ENCODE data around the gene SKI. TPM values are rescaled to one million over a fixed set of nuclear protein-coding genes. Genes with fewer than 3 reads are reported as not detected.

The SKI gene
- total RNA-seq, 1 experiment from 2014 or later = 53.7 TPM

DNA sequence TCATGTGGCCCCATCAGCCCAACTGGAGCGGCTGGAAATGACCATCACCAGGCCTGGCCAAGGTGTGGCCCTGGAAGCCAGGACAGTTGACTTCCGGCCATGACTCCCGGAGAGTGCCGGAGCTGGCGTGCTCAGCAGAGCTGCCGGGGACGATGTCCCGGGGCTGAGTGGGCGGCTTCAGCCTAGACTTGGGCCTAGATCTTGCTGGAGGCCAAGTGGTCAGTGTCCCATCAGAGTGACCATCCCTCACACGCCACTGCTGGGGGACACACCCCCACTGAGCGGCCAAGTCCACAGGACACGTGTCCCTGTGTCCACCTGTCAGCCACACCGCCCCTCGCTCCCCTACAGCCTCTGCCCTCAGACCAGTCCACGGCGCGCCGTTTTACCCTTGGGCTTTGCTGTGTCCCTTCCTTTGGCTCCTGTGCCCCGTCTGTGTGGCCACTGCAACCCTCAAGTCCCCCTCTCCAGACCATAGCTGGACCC, 37.6 kb upstream of the SKI start:
- intact Hi-C loops (cut with micrococcal nuclease) = loop anchor here (10.0 kb wide), 1 partner anchor 104 kb away; no protein-coding TSS in a partner anchor
- no peaks in the 10 kb centered on the region for H3K27me3 Mint-ChIP-seq (ENCODE audit: insufficient read depth, unreplicated experiment)
- H3K27ac Mint-ChIP-seq (ENCODE audit: low read depth, unreplicated experiment) = peak overlapping the region; percentile 67
- H3K4me3 Mint-ChIP-seq (ENCODE audit: unreplicated experiment) = peak overlapping the region; percentile 83
- no TSS peak for BruUV-seq (replicated peaks)
- no peaks in the 10 kb centered on the region for H3K36me3 Mint-ChIP-seq (ENCODE audit: insufficient read depth, unreplicated experiment)
- TF ChIP-seq, protein P1, sequence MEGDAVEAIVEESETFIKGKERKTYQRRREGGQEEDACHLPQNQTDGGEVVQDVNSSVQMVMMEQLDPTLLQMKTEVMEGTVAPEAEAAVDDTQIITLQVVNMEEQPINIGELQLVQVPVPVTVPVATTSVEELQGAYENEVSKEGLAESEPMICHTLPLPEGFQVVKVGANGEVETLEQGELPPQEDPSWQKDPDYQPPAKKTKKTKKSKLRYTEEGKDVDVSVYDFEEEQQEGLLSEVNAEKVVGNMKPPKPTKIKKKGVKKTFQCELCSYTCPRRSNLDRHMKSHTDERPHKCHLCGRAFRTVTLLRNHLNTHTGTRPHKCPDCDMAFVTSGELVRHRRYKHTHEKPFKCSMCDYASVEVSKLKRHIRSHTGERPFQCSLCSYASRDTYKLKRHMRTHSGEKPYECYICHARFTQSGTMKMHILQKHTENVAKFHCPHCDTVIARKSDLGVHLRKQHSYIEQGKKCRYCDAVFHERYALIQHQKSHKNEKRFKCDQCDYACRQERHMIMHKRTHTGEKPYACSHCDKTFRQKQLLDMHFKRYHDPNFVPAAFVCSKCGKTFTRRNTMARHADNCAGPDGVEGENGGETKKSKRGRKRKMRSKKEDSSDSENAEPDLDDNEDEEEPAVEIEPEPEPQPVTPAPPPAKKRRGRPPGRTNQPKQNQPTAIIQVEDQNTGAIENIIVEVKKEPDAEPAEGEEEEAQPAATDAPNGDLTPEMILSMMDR (IDR thresholded peaks at IDR 0.05; ENCODE audit: unreplicated experiment) = no peak
- POLR2A ChIA-PET = interaction anchor here (0.6 to 4.6 kb wide), 11 partner anchors 13 to 203 kb away, joined by 3 to 29 read pairs (median 6); partner anchors contain the start of genes MORN1 and RER1
- peaks cover 5% of the 10 kb centered on the region for H3K4me1 Mint-ChIP-seq (ENCODE audit: insufficient read depth, unreplicated experiment)
- CTCF ChIA-PET = interaction anchor here (0.6 to 1.0 kb wide), 2 partner anchors 193 to 357 kb away, joined by 3 read pairs; no protein-coding TSS in a partner anchor
- no peaks in the 10 kb centered on the region for H3K9me3 Mint-ChIP-seq (ENCODE audit: unreplicated experiment)
- no peak for DNase-seq (ENCODE audit: unreplicated experiment)

- H3K9me3 Mint-ChIP-seq (ENCODE audit: unreplicated experiment) = no peaks in the 10 kb centered on the region
- no peaks in the 10 kb centered on the region for H3K27me3 Mint-ChIP-seq (ENCODE audit: insufficient read depth, unreplicated experiment)
- H3K4me1 Mint-ChIP-seq (ENCODE audit: insufficient read depth, unreplicated experiment) = peaks cover 5% of the 10 kb centered on the region
- peak overlapping the region; percentile 68 for H3K4me3 Mint-ChIP-seq (ENCODE audit: unreplicated experiment)
- H3K36me3 Mint-ChIP-seq (ENCODE audit: insufficient read depth, unreplicated experiment) = no peaks in the 10 kb centered on the region
- no TSS peak for BruUV-seq (replicated peaks)
- CTCF ChIA-PET = interaction anchor here (0.7 kb wide), 1 partner anchor 41 kb away, joined by 3 read pairs; no protein-coding TSS in a partner anchor
- intact Hi-C loops (cut with micrococcal nuclease) = loop anchor here (10.0 kb wide), 1 partner anchor 102 kb away; no protein-coding TSS in a partner anchor
- no peak overlapping the region for H3K27ac Mint-ChIP-seq (ENCODE audit: low read depth, unreplicated experiment)
- POLR2A ChIA-PET = interaction anchor here (2.2 to 4.6 kb wide), 2 partner anchors 37 to 198 kb away, joined by 10 to 29 read pairs; partner anchors contain the start of genes MORN1 and RER1
- no peak for DNase-seq (ENCODE audit: unreplicated experiment)
- TF ChIP-seq, protein P1 (IDR thresholded peaks at IDR 0.05; ENCODE audit: unreplicated experiment) = no peak
Measured at GRCh38 chr1:2192031-2192995, 35.8 kb upstream of the SKI start.

DNA sequence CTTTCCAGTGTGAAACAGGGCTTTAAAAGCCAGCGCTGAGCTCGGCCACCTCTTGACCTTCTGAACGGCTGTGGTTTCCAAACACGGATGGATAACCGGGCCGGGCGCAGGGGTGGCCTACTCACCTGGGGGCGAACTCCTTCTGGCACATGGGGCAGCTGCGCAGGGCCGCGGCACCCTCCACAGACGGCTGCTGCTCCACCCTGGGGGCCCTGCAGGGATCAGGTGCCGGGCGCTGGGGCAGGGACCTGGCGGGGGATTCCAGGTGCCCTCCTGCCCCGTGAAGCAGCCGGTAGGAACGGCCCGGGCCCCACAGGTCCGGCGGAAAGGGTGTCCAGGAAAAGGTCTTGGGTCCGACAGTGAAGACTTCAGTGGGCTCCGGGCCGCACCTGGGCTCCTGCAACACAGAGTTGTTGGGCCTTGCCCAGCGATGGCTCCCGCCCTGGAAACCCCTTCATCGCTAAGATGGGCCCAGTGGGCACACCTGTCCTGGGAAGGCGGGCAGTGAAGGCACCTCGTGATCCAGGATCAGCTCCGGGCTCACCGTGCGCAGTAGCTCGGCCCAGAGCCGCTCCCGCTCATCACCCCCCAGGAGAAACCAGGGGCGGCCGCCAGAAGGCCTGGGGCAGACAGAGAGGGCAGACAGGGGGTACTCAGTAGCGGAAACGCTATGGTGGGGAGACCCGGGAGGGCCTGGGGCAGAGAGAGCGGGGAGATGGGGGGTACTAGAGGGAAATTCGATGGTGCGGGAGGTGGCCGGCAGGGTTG, 34.4 kb upstream of the SKI start:
- no peak overlapping the region for H3K27ac Mint-ChIP-seq (ENCODE audit: low read depth, unreplicated experiment)
- intact Hi-C loops (cut with micrococcal nuclease) = loop anchor here (10.0 kb wide), 1 partner anchor 101 kb away; no protein-coding TSS in a partner anchor
- POLR2A ChIA-PET = interaction anchor here (0.6 to 3.1 kb wide), 5 partner anchors 13 to 1524 kb away, joined by 3 to 17 read pairs (median 8); no protein-coding TSS in a partner anchor

More for the DNA sequence above, 34.4 kb upstream of the SKI start:
- H3K4me1 Mint-ChIP-seq (ENCODE audit: insufficient read depth, unreplicated experiment) = peaks cover 5% of the 10 kb centered on the region
- peak overlapping the region; percentile 71 for H3K4me3 Mint-ChIP-seq (ENCODE audit: unreplicated experiment)
- TF ChIP-seq, protein P1 (IDR thresholded peaks at IDR 0.05; ENCODE audit: unreplicated experiment) = no peak
- BruUV-seq (replicated peaks) = no TSS peak
- CTCF ChIA-PET = interaction anchor here (1.5 kb wide), 1 partner anchor 188 kb away, joined by 7 read pairs; no protein-coding TSS in a partner anchor
- H3K27me3 Mint-ChIP-seq (ENCODE audit: insufficient read depth, unreplicated experiment) = no peaks in the 10 kb centered on the region
- H3K9me3 Mint-ChIP-seq (ENCODE audit: unreplicated experiment) = no peaks in the 10 kb centered on the region
- no peak for DNase-seq (ENCODE audit: unreplicated experiment)
- no peaks in the 10 kb centered on the region for H3K36me3 Mint-ChIP-seq (ENCODE audit: insufficient read depth, unreplicated experiment)

Measured in MCF 10A (cell line).